ENCODE results near the gene ACOX3.
"Not testable (repeated sequence)": the region's sequence is repeated elsewhere in the genome, so short reads cannot be mapped to it uniquely, and the experiment has no call there.

Gene ACOX3

GRCh38 chr4:8403173-8403753, 37.3 kb downstream of the ACOX3 start:
- DNase-seq = peak; percentile 48

GRCh38 chr4:8402640-8403039, 37.9 kb downstream of the ACOX3 start:
- DNase-seq = no peak

- no peak for DNase-seq
Measured at GRCh38 chr4:8402181-8402597, 38.3 kb downstream of the ACOX3 start.

- no peak for DNase-seq
Measured at GRCh38 chr4:8401665-8402064, 38.9 kb downstream of the ACOX3 start.

- no peak for DNase-seq
Measured at GRCh38 chr4:8400632-8401325, 39.7 kb downstream of the ACOX3 start.

- no peak for DNase-seq
Measured at GRCh38 chr4:8399298-8399697, 41.2 kb downstream of the ACOX3 start.

DNA sequence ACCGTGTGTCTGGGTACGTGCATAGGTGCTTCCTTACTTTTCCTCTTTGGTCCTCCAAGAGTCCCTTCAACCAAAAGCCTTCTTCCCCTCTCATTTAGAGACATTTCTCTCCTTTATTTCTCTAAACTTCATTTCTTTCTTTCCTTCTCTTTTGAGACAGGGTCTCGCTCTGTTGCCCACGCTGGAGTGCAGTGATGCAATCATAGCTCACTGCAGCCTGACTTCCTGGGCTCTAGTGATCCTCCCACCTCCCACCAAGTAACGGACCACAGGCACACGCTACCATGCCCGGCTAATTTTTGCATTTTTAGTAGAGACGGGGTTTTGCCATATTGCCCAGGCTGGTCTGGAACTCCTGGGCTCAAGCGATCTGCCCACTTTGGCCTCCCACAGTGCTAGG, 42.2 kb downstream of the ACOX3 start:
- no peak for DNase-seq

DNA sequence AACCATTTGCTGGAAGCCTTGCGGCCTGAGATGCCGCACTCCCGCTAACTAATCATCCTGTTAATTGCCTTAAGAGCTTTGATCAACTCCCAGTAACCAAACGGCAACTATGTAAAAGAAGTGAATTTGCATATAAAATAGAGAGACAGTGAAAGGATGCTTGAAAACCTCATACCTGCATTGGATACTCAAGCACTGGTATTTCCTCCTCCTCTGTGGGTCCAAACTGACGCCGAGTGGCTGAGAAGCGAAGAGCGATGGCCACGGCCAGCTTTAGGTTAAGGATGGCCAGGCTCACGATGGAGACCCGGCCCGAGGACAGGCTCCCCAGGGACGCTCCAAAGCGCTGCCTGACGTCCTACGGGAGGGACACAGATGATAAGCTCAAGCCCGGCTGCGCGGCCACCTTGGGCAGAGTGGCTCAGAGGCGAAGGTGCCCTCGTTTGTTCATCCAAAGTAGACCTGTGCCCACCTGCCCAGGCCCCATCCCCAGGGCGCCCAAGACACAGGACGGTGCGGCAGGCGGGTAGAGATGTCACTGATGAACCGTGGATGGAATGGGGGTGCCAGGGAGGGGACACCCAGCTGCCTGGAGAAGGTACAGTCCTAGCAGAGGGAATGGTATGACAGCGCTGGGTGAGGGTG, 43.6 kb downstream of the ACOX3 start:
- no peak for DNase-seq

GRCh38 chr4:8395504-8396296, 44.8 kb downstream of the ACOX3 start:
- DNase-seq = no peak

GRCh38 chr4:8394806-8395205, 45.7 kb downstream of the ACOX3 start:
- no peak for DNase-seq

GRCh38 chr4:8394061-8394519, 46.4 kb downstream of the ACOX3 start:
- no peak for DNase-seq

DNA sequence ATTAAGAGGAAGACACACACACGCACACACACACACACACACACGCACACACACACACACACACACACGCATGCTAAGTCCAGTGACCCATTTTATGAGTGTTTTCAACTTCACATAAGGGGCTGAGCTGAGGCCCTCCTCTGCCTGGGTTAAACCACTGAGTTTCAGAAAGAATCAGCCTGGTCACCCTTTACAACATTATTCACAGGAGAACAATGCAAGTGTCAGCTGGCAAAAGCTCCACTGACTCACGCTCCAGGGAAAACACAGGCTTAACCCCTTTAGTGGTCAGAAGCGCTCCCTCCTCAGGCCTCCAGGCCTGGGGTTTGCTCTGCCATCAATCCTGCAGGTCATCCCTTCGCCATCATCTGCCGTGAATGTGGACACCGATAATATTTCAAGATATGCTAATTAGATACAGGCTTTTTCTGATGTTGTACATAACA, 46.9 kb downstream of the ACOX3 start:
- no peak for DNase-seq

GRCh38 chr4:8392591-8393190, 47.8 kb downstream of the ACOX3 start:
- DNase-seq = no peak

DNA sequence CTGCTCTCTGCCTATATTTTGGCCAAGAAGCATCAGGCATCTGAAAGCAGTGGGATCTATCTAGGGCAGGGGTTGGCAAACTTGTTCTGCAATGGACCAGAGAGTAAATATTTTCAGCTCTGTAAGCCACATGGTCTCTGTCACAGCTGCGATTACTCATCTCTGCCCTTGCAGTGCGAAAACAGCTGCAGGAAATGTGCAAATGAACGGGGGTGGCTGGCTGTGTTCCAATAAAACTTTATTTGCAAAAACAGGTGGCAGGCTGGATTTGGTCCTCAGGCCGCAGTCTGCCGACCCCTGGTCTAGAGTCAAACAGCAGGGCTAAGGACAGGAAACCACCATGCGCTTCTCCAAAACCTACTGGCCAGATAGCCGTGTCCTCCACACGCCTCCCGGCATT, 48.6 kb downstream of the ACOX3 start:
- DNase-seq = no peak

DNA sequence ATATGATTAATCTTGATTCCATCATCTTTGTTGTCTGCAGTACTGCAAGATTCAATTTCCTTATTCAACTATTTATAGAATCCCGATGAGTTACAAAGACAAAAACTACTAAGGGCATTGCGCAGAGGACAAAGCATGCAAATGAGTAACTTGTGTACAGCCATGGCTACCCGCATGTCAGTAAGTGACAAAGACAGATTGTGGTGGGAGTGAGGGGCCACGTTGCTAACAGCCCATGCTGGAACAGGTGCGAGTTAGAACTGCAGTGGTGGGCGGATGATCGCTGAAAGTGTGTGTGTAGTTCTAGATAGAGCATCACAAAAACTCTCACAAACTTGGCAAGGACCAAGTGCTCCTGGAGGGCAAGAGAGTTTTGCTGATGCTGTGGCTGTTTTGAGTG, 49.5 kb downstream of the ACOX3 start:
- DNase-seq = no peak

DNA sequence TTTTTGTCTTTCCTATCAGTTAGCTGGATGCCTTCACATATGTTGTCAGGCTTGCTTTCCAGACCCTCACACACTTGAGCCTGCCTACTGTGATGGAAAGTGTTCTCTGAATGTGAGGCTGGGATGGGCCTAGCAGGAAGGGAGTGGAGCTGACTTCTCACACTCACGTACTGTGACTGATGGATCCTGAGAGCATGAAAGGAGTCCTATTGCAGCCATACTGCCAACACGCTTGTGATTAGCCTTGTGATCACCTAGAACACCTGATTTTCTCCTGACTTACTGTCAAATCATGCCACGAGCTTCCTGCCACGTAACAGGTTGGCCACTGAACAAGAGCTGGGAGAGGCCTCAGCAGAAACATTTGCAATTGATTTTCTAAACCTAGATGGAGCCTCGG, 49.9 kb downstream of the ACOX3 start:
- DNase-seq = no peak

DNA sequence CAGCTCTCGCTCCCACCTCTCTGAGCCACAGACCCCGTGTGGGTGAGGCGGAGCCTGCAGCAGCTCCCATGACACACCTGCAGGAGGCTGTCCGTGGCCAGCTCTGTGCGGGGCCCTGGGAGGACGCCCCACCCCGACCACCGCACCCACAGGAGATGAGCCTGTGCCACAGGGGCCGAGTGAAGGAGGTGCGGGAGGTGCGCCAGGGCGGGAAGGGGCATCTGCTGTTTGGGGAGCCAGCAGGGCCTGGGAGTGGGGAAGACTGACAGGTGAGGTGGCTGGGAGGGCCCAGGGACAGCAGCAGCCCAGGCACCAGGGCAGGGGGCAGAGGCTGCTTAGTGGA, 52.0 kb downstream of the ACOX3 start:
- DNase-seq = no peak

- no peak for DNase-seq
Measured at GRCh38 chr4:8387615-8388527, 52.7 kb downstream of the ACOX3 start.

DNA sequence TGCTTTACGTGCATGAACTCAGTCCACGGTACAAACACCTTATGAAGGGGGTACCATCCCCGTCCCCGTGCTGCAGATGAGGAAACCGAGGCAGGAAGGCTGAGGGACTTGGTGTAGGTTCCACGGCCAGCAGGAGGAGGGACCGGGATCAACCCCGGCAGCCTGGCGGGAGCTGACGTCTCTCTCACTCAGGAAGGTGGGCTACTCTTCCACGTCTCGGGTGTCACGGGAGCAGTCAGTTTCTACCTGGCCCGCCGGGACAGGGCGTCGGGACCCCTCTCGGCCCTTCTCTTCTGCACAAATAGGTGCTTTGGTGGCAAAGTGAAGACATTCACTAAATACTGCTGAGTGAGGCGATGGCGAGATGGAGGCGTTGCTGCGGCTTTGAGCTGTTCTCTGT, 53.3 kb downstream of the ACOX3 start:
- DNase-seq = no peak

DNA sequence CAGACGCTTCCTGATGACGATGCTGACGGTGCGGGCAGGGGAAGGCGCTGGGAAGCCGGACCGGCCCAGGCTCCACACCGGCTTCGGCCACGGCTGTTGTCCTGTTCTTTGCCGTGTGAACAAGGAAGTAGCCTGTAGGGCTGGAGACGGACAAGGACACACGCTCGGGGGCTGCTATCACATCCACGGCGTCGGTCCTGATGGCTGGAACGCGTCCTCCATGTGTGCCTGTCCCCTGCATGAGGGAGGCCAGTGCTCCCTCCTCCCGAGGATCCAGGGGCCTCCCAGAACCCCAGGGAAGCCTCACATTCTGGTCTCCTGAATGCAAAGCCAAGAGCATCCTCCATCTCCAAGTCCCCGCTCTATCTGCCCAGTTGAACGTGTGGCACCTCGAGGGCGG, 53.8 kb downstream of the ACOX3 start:
- no peak for DNase-seq

DNA sequence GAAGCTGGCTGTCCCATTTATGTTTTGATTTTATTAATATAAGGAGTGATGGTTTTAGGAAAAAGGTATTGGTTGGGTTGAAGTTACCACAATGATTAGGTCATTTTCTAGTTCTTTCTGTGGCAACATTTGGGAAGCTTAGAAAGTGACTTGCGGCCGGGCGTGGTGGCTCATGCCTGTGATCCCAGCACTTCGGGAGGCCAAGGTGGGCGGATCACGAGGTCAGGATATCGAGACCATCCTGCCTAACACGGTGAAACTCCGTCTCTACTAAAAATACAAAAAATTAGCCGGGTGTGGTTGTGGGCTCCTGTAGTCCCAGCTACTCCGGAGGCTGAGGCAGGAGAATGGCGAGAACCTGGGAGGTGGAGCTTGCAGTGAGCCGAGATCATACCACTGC, 54.4 kb downstream of the ACOX3 start:
- DNase-seq = not testable (repeated sequence)

- DNase-seq = no peak
Measured at GRCh38 chr4:8385611-8386010, 54.9 kb downstream of the ACOX3 start.
